ENCODE results near the gene PLET1. TPM values are rescaled to one million over a fixed set of nuclear protein-coding genes. Genes with fewer than 3 reads are reported as not detected.

The PLET1 gene
- total RNA-seq, 1 donor from 2014 or later: not detected

- no peak overlapping the region for H3K4me3 ChIP-seq (ENCODE audit: low read length in 3 of 3)
- H3K27me3 ChIP-seq (ENCODE audit: control insufficient read depth in 3 of 3, insufficient read depth in 3 of 3, low read length in 3 of 3): no peaks in the 10 kb centered on the region
- H3K27ac ChIP-seq (ENCODE audit: low read depth, low read length): no peak overlapping the region
- H3K9ac ChIP-seq (ENCODE audit: low read depth in 1 of 3, low read length in 3 of 3): no peak overlapping the region
- peaks cover 0 to 3% (median 2%) of the 10 kb centered on the region in 3 donors for H3K36me3 ChIP-seq (ENCODE audit: control insufficient read depth in 3 of 3, insufficient read depth in 3 of 3, low read length in 3 of 3)
- H3K9me3 ChIP-seq (ENCODE audit: control insufficient read depth in 3 of 3, low read length in 3 of 3): no peaks in the 10 kb centered on the region
- H3K4me1 ChIP-seq (ENCODE audit: control insufficient read depth in 3 of 3, insufficient read depth in 3 of 3, low read length in 3 of 3): peaks cover 22 to 41% (median 23%) of the 10 kb centered on the region in 3 donors
Observed at GRCh38 chr11:112297248-112297866, 36.7 kb upstream of the PLET1 start.

DNA sequence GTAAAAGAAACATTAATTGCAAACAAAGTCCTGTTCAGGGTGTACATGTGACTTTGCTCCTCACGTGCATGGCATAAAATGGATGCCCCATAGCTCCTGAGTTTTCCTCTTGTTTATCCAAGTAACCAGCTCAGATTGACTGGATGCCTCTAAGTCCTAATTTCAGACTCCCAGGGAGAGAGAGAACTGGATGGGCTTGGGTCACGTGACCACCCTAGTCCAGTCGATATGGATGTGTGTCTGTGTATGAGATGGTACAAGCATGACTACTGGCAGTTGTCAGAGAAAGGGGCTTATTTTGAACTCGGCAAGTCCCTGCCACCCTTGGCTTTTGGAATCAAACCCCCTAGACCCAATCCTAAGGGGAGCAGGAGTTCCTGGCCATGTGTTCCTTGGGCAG lies 35.4 kb upstream of the PLET1 start:
- Histone ChIP-seq H3K4me3 (ENCODE audit: low read length in 3 of 3) (no peak overlapping the region), H3K4me1 (ENCODE audit: control insufficient read depth in 3 of 3, insufficient read depth in 3 of 3, low read length in 3 of 3) (peaks cover 21 to 40% (median 25%) of the 10 kb centered on the region in 3 donors), H3K9me3 (ENCODE audit: control insufficient read depth in 3 of 3, low read length in 3 of 3) (no peaks in the 10 kb centered on the region), H3K36me3 (ENCODE audit: control insufficient read depth in 3 of 3, insufficient read depth in 3 of 3, low read length in 3 of 3) (peaks cover 0 to 3% (median 2%) of the 10 kb centered on the region in 3 donors), H3K9ac (ENCODE audit: low read depth in 1 of 3, low read length in 3 of 3) (no peak overlapping the region), H3K27me3 (ENCODE audit: control insufficient read depth in 3 of 3, insufficient read depth in 3 of 3, low read length in 3 of 3) (no peaks in the 10 kb centered on the region), H3K27ac (ENCODE audit: low read depth, low read length) (no peak overlapping the region)

- Histone ChIP-seq H3K9me3 (ENCODE audit: control insufficient read depth in 3 of 3, low read length in 3 of 3) (no peaks in the 10 kb centered on the region), H3K9ac (ENCODE audit: low read depth in 1 of 3, low read length in 3 of 3) (no peak overlapping the region)
Observed at GRCh38 chr11:112294688-112295340, 34.2 kb upstream of the PLET1 start.

GRCh38 chr11:112293614-112294013 lies 33.0 kb upstream of the PLET1 start:
- Histone ChIP-seq H3K9me3 (ENCODE audit: control insufficient read depth in 3 of 3, low read length in 3 of 3) (no peaks in the 10 kb centered on the region), H3K9ac (ENCODE audit: low read depth in 1 of 3, low read length in 3 of 3) (no peak overlapping the region), H3K36me3 (ENCODE audit: control insufficient read depth in 3 of 3, insufficient read depth in 3 of 3, low read length in 3 of 3) (peaks cover 0 to 2% (median 2%) of the 10 kb centered on the region in 3 donors), H3K27ac (ENCODE audit: low read depth, low read length) (peak overlapping the region; percentile 51), H3K27me3 (ENCODE audit: control insufficient read depth in 3 of 3, insufficient read depth in 3 of 3, low read length in 3 of 3) (no peaks in the 10 kb centered on the region), H3K4me1 (ENCODE audit: control insufficient read depth in 3 of 3, insufficient read depth in 3 of 3, low read length in 3 of 3) (peaks cover 24 to 33% (median 31%) of the 10 kb centered on the region in 3 donors), H3K4me3 (ENCODE audit: low read length in 3 of 3) (no peak overlapping the region)

More at GRCh38 chr11:112294688-112295340, 34.2 kb upstream of the PLET1 start:
- H3K27ac ChIP-seq (ENCODE audit: low read depth, low read length): peak overlapping the region; percentile 42
- peaks cover 21 to 33% (median 31%) of the 10 kb centered on the region in 3 donors for H3K4me1 ChIP-seq (ENCODE audit: control insufficient read depth in 3 of 3, insufficient read depth in 3 of 3, low read length in 3 of 3)
- H3K27me3 ChIP-seq (ENCODE audit: control insufficient read depth in 3 of 3, insufficient read depth in 3 of 3, low read length in 3 of 3): no peaks in the 10 kb centered on the region
- no peak overlapping the region for H3K4me3 ChIP-seq (ENCODE audit: low read length in 3 of 3)
- peaks cover 0 to 2% (median 2%) of the 10 kb centered on the region in 3 donors for H3K36me3 ChIP-seq (ENCODE audit: control insufficient read depth in 3 of 3, insufficient read depth in 3 of 3, low read length in 3 of 3)

DNA sequence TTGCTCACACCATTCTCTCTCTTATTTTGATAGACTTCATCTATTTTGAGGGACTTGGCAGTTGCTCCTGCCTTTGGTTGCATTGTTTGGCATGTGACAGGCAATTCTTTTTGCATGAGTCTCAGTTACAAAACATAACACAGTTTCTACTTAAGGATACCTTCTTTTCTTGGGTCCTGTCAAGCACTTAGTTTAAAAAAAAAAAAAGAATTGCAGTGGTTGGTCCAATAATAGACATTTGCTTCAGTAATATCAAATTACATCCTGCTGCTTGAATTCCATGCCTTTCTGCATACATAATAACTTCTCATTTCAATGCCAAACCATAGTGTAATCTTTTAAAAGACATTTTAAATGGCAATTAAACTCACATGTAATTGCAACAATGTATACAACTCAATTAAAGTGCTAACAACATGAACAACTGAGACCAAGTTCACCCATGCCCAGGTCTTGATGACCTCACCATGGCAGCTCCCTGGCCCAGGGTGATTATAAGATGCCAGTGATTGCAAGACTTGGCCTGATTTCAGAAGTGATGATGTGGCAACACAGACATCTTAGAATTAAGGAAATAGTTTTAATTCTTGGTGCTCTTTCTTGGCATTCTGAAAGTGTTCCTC lies 32.2 kb upstream of the PLET1 start:
- Histone ChIP-seq H3K9me3 (ENCODE audit: control insufficient read depth in 3 of 3, low read length in 3 of 3) (no peaks in the 10 kb centered on the region), H3K27me3 (ENCODE audit: control insufficient read depth in 3 of 3, insufficient read depth in 3 of 3, low read length in 3 of 3) (no peaks in the 10 kb centered on the region), H3K36me3 (ENCODE audit: control insufficient read depth in 3 of 3, insufficient read depth in 3 of 3, low read length in 3 of 3) (peaks cover 0 to 2% (median 1%) of the 10 kb centered on the region in 3 donors), H3K4me1 (ENCODE audit: control insufficient read depth in 3 of 3, insufficient read depth in 3 of 3, low read length in 3 of 3) (peaks cover 22 to 30% (median 27%) of the 10 kb centered on the region in 3 donors), H3K4me3 (ENCODE audit: low read length in 3 of 3) (peak overlapping the region in 1 of 3 donors; percentile 1), H3K9ac (ENCODE audit: low read depth in 1 of 3, low read length in 3 of 3) (peak overlapping the region in 1 of 3 donors; percentile 33), H3K27ac (ENCODE audit: low read depth, low read length) (peak overlapping the region; percentile 51)

DNA sequence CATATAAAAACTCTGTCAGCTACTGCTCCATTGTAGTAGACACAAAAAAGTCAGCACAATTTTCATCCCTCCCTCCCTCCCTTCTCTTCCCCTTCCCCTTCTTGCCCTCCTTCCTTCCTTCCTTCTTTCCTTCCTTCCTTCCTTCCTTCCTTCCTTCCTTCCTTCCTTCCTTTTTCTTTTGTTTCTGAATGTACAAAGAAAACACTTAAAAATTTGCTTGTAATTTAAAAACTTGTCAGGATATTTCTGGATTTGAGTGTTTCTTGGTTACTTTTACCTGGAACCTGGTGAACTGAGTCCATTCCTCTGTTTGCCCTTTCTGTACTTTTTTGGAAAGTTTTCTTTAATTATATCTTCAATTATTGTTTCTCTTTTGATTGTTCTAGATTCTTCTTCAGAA lies 31.5 kb upstream of the PLET1 start:
- H3K36me3 ChIP-seq (ENCODE audit: control insufficient read depth in 3 of 3, insufficient read depth in 3 of 3, low read length in 3 of 3): no peaks in the 10 kb centered on the region
- H3K4me3 ChIP-seq (ENCODE audit: low read length in 3 of 3): no peak overlapping the region
- no peaks in the 10 kb centered on the region for H3K27me3 ChIP-seq (ENCODE audit: control insufficient read depth in 3 of 3, insufficient read depth in 3 of 3, low read length in 3 of 3)
- H3K9me3 ChIP-seq (ENCODE audit: control insufficient read depth in 3 of 3, low read length in 3 of 3): no peaks in the 10 kb centered on the region
- no peak overlapping the region for H3K9ac ChIP-seq (ENCODE audit: low read depth in 1 of 3, low read length in 3 of 3)
- peaks cover 22 to 30% (median 27%) of the 10 kb centered on the region in 3 donors for H3K4me1 ChIP-seq (ENCODE audit: control insufficient read depth in 3 of 3, insufficient read depth in 3 of 3, low read length in 3 of 3)
- peak overlapping the region; percentile 51 for H3K27ac ChIP-seq (ENCODE audit: low read depth, low read length)

DNA sequence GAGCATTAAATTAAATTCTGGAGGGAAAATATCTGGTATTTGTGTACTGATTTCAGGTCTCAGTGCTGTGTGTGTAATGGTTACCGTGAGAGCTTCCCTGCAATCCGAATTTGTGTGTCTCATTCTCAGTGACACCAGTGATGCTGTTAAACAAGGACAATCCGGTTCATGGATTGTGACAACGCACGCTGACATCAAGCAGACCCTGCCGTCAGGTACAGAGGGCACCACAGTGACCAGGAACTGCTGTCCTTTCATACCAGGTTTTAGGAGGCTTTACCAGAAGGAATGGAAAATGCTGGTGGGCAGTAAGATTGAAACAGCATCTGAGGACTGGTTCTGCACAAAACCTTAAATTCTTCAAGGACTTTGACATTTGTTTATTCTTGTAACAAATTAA lies 30.5 kb upstream of the PLET1 start:
- Histone ChIP-seq H3K36me3 (ENCODE audit: control insufficient read depth in 3 of 3, insufficient read depth in 3 of 3, low read length in 3 of 3) (no peaks in the 10 kb centered on the region), H3K27me3 (ENCODE audit: control insufficient read depth in 3 of 3, insufficient read depth in 3 of 3, low read length in 3 of 3) (no peaks in the 10 kb centered on the region), H3K9ac (ENCODE audit: low read depth in 1 of 3, low read length in 3 of 3) (peak overlapping the region in 2 of 3 donors; percentile 82 to 83), H3K9me3 (ENCODE audit: control insufficient read depth in 3 of 3, low read length in 3 of 3) (no peaks in the 10 kb centered on the region), H3K4me3 (ENCODE audit: low read length in 3 of 3) (peak overlapping the region; percentile 41 to 77 (median 74)), H3K27ac (ENCODE audit: low read depth, low read length) (peak overlapping the region; percentile 51), H3K4me1 (ENCODE audit: control insufficient read depth in 3 of 3, insufficient read depth in 3 of 3, low read length in 3 of 3) (peaks cover 22 to 30% (median 27%) of the 10 kb centered on the region in 3 donors)

DNA sequence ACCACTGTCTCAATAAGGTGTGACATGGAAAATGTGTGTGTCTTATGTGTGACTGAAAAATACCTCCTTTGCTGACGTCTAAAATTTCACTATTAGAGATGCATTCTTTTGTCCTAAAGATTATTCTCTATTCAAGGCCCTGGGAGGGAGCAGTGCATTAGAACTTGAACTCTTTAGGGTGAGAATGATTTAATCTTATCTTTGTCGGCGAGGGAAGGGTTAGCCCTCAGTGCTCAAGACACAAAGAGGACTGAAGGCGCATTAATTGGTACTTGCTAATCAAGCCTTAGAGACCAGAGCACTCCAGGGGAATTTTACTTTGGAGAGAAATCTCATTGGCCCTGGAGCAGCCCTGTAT lies 29.8 kb upstream of the PLET1 start:
- Histone ChIP-seq H3K4me1 (ENCODE audit: control insufficient read depth in 3 of 3, insufficient read depth in 3 of 3, low read length in 3 of 3) (peaks cover 22 to 30% (median 27%) of the 10 kb centered on the region in 3 donors), H3K4me3 (ENCODE audit: low read length in 3 of 3) (peak overlapping the region; percentile 74 to 83 (median 77)), H3K36me3 (ENCODE audit: control insufficient read depth in 3 of 3, insufficient read depth in 3 of 3, low read length in 3 of 3) (no peaks in the 10 kb centered on the region), H3K9me3 (ENCODE audit: control insufficient read depth in 3 of 3, low read length in 3 of 3) (no peaks in the 10 kb centered on the region), H3K27ac (ENCODE audit: low read depth, low read length) (peak overlapping the region; percentile 51), H3K9ac (ENCODE audit: low read depth in 1 of 3, low read length in 3 of 3) (peak overlapping the region; percentile 82 to 83 (median 83)), H3K27me3 (ENCODE audit: control insufficient read depth in 3 of 3, insufficient read depth in 3 of 3, low read length in 3 of 3) (no peaks in the 10 kb centered on the region)

GRCh38 chr11:112289588-112290492 lies 29.2 kb upstream of the PLET1 start:
- H3K36me3 ChIP-seq (ENCODE audit: control insufficient read depth in 3 of 3, insufficient read depth in 3 of 3, low read length in 3 of 3): no peaks in the 10 kb centered on the region
- H3K4me1 ChIP-seq (ENCODE audit: control insufficient read depth in 3 of 3, insufficient read depth in 3 of 3, low read length in 3 of 3): peaks cover 22 to 30% (median 27%) of the 10 kb centered on the region in 3 donors
- H3K9ac ChIP-seq (ENCODE audit: low read depth in 1 of 3, low read length in 3 of 3): peak overlapping the region; percentile 82 to 83 (median 83)
- peak overlapping the region; percentile 74 to 83 (median 77) for H3K4me3 ChIP-seq (ENCODE audit: low read length in 3 of 3)
- H3K27me3 ChIP-seq (ENCODE audit: control insufficient read depth in 3 of 3, insufficient read depth in 3 of 3, low read length in 3 of 3): no peaks in the 10 kb centered on the region
- peak overlapping the region; percentile 51 for H3K27ac ChIP-seq (ENCODE audit: low read depth, low read length)
- H3K9me3 ChIP-seq (ENCODE audit: control insufficient read depth in 3 of 3, low read length in 3 of 3): no peaks in the 10 kb centered on the region
